Spinal cord (tissue), 4 donors: ENCODE data around the gene TAF6L. TPM values are rescaled to one million over a fixed set of nuclear protein-coding genes. Genes with fewer than 3 reads are reported as not detected.

Experiments
- polyA plus RNA-seq, 2 donors: library from polyadenylated mRNA; unstranded; fragments of 120-200 nt; gene quantifications; one replicate each; pipeline ENCODE4 v1.2.1, GENCODE V29; 2013; ENCODE audit not compliant: insufficient read length in 2 of 2
- small RNA-seq: library from RNA; depleted of rRNA; stranded (forward); fragments of <200 nt; gene quantifications from one replicate; pipeline ENCODE3, GENCODE V24; 2014; ENCODE audit warnings: low replicate concordance
- total RNA-seq, 2 donors: library from RNA; depleted of rRNA in 1 of 2; stranded (reverse); fragments of 120-200 nt in 1 of 2; fragments of >200 nt in 1 of 2; gene quantifications; one replicate each; pipeline versions ENCODE4 v1.2.3 to v1.2.4, GENCODE V29; 2013 to 2014

The TAF6L gene
- total and polyA plus RNA-seq, 4 donors, result 14.4 to 37.6 (median 28.3) TPM

Small RNA genes lying within 50 kb of the gene (small RNA-seq; reads per million reads assigned to genes)
- 0.67 reads per million, percentile 67 among the genes with 10 or more reads in this experiment for gene MIR6514
- gene RNU6-118P, result not detected

Other genes with a start within 250 kb of the TAF6L start
Only the 30 nearest of the 31 such genes appear.
- gene AHNAK, start 224.6 kb upstream of the TAF6L start, total RNA-seq, result 100 to 1,000 TPM; 247 to 463 TPM
- 10 to 100 TPM; 60.2 to 84.0 TPM for gene AHNAK, start 224.6 kb upstream of the TAF6L start, polyA plus RNA-seq
- 1,000 to 10,000 TPM in 1 of 2 donors, 100 to 1,000 TPM in 1; 887 to 2,089 TPM for gene EEF1G, start 197.5 kb upstream of the TAF6L start, total RNA-seq
- gene EEF1G, start 197.5 kb upstream of the TAF6L start, polyA plus RNA-seq, result 1,000 to 10,000 TPM; 1,849 to 2,100 TPM
- 1 to 10 TPM; 4.3 to 9.0 TPM for gene TUT1, start 179.9 kb upstream of the TAF6L start, total RNA-seq
- 10 to 100 TPM; 18.4 to 22.1 TPM for gene TUT1, start 179.9 kb upstream of the TAF6L start, polyA plus RNA-seq
- 10 to 100 TPM; 72.9 to 88.0 TPM for gene MTA2, start 169.5 kb upstream of the TAF6L start, total RNA-seq
- 10 to 100 TPM; 82.1 to 91.6 TPM for gene MTA2, start 169.5 kb upstream of the TAF6L start, polyA plus RNA-seq
- 10 to 100 TPM; 10.5 to 30.2 TPM for gene EML3, start 158.6 kb upstream of the TAF6L start, total RNA-seq
- gene EML3, start 158.6 kb upstream of the TAF6L start, polyA plus RNA-seq, result 10 to 100 TPM; 30.3 to 46.3 TPM
- gene ROM1, start 158.1 kb upstream of the TAF6L start, total RNA-seq, result 10 to 100 TPM in 1 of 2 donors, 1 to 10 TPM in 1; 4.8 to 11.9 TPM
- 10 to 100 TPM in 1 of 2 donors, 1 to 10 TPM in 1; 8.7 to 11.1 TPM for gene ROM1, start 158.1 kb upstream of the TAF6L start, polyA plus RNA-seq
- gene B3GAT3, start 149.4 kb upstream of the TAF6L start, total RNA-seq, result 10 to 100 TPM; 26.6 to 40.5 TPM
- gene B3GAT3, start 149.4 kb upstream of the TAF6L start, polyA plus RNA-seq, result 10 to 100 TPM; 54.2 to 70.5 TPM
- 100 to 1,000 TPM; 119 to 161 TPM for gene GANAB, start 124.8 kb upstream of the TAF6L start, total RNA-seq
- 100 to 1,000 TPM; 169 to 195 TPM for gene GANAB, start 124.8 kb upstream of the TAF6L start, polyA plus RNA-seq
- gene INTS5, start 118.1 kb upstream of the TAF6L start, total RNA-seq, result 10 to 100 TPM; 12.0 to 14.3 TPM
- 10 to 100 TPM; 15.5 to 17.9 TPM for gene INTS5, start 118.1 kb upstream of the TAF6L start, polyA plus RNA-seq
- 10 to 100 TPM; 21.4 to 66.0 TPM for gene C11orf98, start 106.2 kb upstream of the TAF6L start, total RNA-seq
- gene C11orf98, start 106.2 kb upstream of the TAF6L start, polyA plus RNA-seq, result 10 to 100 TPM; 61.9 to 63.5 TPM
- gene CSKMT, start 106.1 kb upstream of the TAF6L start, total RNA-seq, result 10 to 100 TPM in 1 of 2 donors, 1 to 10 TPM in 1; 6.0 to 13.7 TPM
- 1 to 10 TPM; 8.1 to 9.6 TPM for gene CSKMT, start 106.1 kb upstream of the TAF6L start, polyA plus RNA-seq
- gene UQCC3, start 99.7 kb upstream of the TAF6L start, total RNA-seq, result 10 to 100 TPM in 1 of 2 donors, 1 to 10 TPM in 1; 5.4 to 15.2 TPM
- 10 to 100 TPM; 13.7 to 14.3 TPM for gene UQCC3, start 99.7 kb upstream of the TAF6L start, polyA plus RNA-seq
- gene LBHD1, start 99.1 kb upstream of the TAF6L start, total RNA-seq, result 1 to 10 TPM; 2.9 to 6.1 TPM
- 10 to 100 TPM in 1 of 2 donors, 1 to 10 TPM in 1; 7.5 to 10.2 TPM for gene LBHD1, start 99.1 kb upstream of the TAF6L start, polyA plus RNA-seq
- 10 to 100 TPM; 32.0 to 89.6 TPM for gene UBXN1, start 92.3 kb upstream of the TAF6L start, total RNA-seq
- 100 to 1,000 TPM; 141 to 148 TPM for gene UBXN1, start 92.3 kb upstream of the TAF6L start, polyA plus RNA-seq
- gene LRRN4CL, start 81.9 kb upstream of the TAF6L start, total RNA-seq, result 10 to 100 TPM in 1 of 2 donors, 1 to 10 TPM in 1; 3.2 to 15.0 TPM
- 1 to 10 TPM in 1 of 2 donors, under 1 TPM in 1; 0.40 to 3.2 TPM for gene LRRN4CL, start 81.9 kb upstream of the TAF6L start, polyA plus RNA-seq
- 100 to 1,000 TPM; 147 to 179 TPM for gene BSCL2, start 64.0 kb upstream of the TAF6L start, total RNA-seq
- gene BSCL2, start 64.0 kb upstream of the TAF6L start, polyA plus RNA-seq, result 100 to 1,000 TPM; 224 to 261 TPM
- gene GNG3, start 63.7 kb upstream of the TAF6L start, total RNA-seq, result 10 to 100 TPM; 25.6 to 54.8 TPM
- 100 to 1,000 TPM; 288 to 295 TPM for gene GNG3, start 63.7 kb upstream of the TAF6L start, polyA plus RNA-seq
- gene HNRNPUL2, start 43.9 kb upstream of the TAF6L start, total RNA-seq, result 10 to 100 TPM; 15.3 to 32.6 TPM
- 10 to 100 TPM; 62.8 to 69.3 TPM for gene HNRNPUL2, start 43.9 kb upstream of the TAF6L start, polyA plus RNA-seq
- gene TTC9C, start 42.9 kb upstream of the TAF6L start, total RNA-seq, result 10 to 100 TPM; 30.7 to 40.9 TPM
- 10 to 100 TPM; 34.8 to 47.5 TPM for gene TTC9C, start 42.9 kb upstream of the TAF6L start, polyA plus RNA-seq
- gene ZBTB3, start 17.2 kb upstream of the TAF6L start, total RNA-seq, result 10 to 100 TPM; 11.7 to 15.3 TPM
- 10 to 100 TPM in 1 of 2 donors, 1 to 10 TPM in 1; 6.8 to 11.6 TPM for gene ZBTB3, start 17.2 kb upstream of the TAF6L start, polyA plus RNA-seq
- 100 to 1,000 TPM in 1 of 2 donors, 10 to 100 TPM in 1; 80.1 to 178 TPM for gene POLR2G, start 9.8 kb upstream of the TAF6L start, total RNA-seq
- 100 to 1,000 TPM; 145 to 152 TPM for gene POLR2G, start 9.8 kb upstream of the TAF6L start, polyA plus RNA-seq
- gene TMEM179B, start 16.0 kb downstream of the TAF6L start, total RNA-seq, result 10 to 100 TPM; 22.7 to 57.9 TPM
- gene TMEM179B, start 16.0 kb downstream of the TAF6L start, polyA plus RNA-seq, result 10 to 100 TPM; 44.0 to 57.2 TPM
- gene TMEM223, start 20.6 kb downstream of the TAF6L start, total RNA-seq, result 10 to 100 TPM; 12.3 to 24.0 TPM
- 10 to 100 TPM; 23.2 to 25.5 TPM for gene TMEM223, start 20.6 kb downstream of the TAF6L start, polyA plus RNA-seq
- 10 to 100 TPM; 32.2 to 46.2 TPM for gene NXF1, start 34.0 kb downstream of the TAF6L start, total RNA-seq
- 100 to 1,000 TPM in 1 of 2 donors, 10 to 100 TPM in 1; 89.7 to 106 TPM for gene NXF1, start 34.0 kb downstream of the TAF6L start, polyA plus RNA-seq
- 10 to 100 TPM; 31.1 to 40.8 TPM for gene STX5, start 60.7 kb downstream of the TAF6L start, total RNA-seq
- 10 to 100 TPM; 46.0 to 48.5 TPM for gene STX5, start 60.7 kb downstream of the TAF6L start, polyA plus RNA-seq
- gene TEX54, start 61.4 kb downstream of the TAF6L start, total RNA-seq, result not detected
- under 1 TPM in 1 of 2 donors, not detected in 1; 0.57 TPM for gene TEX54, start 61.4 kb downstream of the TAF6L start, polyA plus RNA-seq
- 10 to 100 TPM; 25.5 to 42.6 TPM for gene WDR74, start 68.2 kb downstream of the TAF6L start, total RNA-seq
- gene WDR74, start 68.2 kb downstream of the TAF6L start, polyA plus RNA-seq, result 10 to 100 TPM; 34.4 to 45.5 TPM
- gene SLC3A2, start 109.5 kb downstream of the TAF6L start, total RNA-seq, result 100 to 1,000 TPM; 170 to 372 TPM
- 100 to 1,000 TPM; 180 to 243 TPM for gene SLC3A2, start 109.5 kb downstream of the TAF6L start, polyA plus RNA-seq
- 1 to 10 TPM in 1 of 2 donors, under 1 TPM in 1; 0.89 to 4.4 TPM for gene CHRM1, start 150.0 kb downstream of the TAF6L start, total RNA-seq
- 1 to 10 TPM; 1.2 to 3.1 TPM for gene CHRM1, start 150.0 kb downstream of the TAF6L start, polyA plus RNA-seq
- gene SLC22A6, start 213.6 kb downstream of the TAF6L start, total RNA-seq, result 100 to 1,000 TPM in 1 of 2 donors, 10 to 100 TPM in 1; 25.0 to 340 TPM
- gene SLC22A6, start 213.6 kb downstream of the TAF6L start, polyA plus RNA-seq, result 10 to 100 TPM; 12.2 to 81.1 TPM